Stimulated activated CD8-positive, alpha-beta memory T cell treated with anti-CD3 and anti-CD28 coated beads, Interleukin-12 subunit alpha, Interleukin-12 subunit beta, amount 100 ng/mL, for 1 hour (primary cell): Measurements from ENCODE around the gene WWOX.
"Not testable (repeated sequence)": the region's sequence is repeated elsewhere in the genome, so short reads cannot be mapped to it uniquely, and the experiment has no call there.

Source experiments
- DNase-seq: peaks from one replicate; pipeline ENCODE4 v3.0.0-alpha.2; 2020; ENCODE audit warnings: low read depth

The WWOX gene

GRCh38 chr16:78577630-78578029, 478.2 kb downstream of the WWOX start:
- no peak for DNase-seq

GRCh38 chr16:78579020-78579419, 479.6 kb downstream of the WWOX start:
- no peak for DNase-seq

GRCh38 chr16:78583441-78583840, 484.0 kb downstream of the WWOX start:
- no peak for DNase-seq

DNA sequence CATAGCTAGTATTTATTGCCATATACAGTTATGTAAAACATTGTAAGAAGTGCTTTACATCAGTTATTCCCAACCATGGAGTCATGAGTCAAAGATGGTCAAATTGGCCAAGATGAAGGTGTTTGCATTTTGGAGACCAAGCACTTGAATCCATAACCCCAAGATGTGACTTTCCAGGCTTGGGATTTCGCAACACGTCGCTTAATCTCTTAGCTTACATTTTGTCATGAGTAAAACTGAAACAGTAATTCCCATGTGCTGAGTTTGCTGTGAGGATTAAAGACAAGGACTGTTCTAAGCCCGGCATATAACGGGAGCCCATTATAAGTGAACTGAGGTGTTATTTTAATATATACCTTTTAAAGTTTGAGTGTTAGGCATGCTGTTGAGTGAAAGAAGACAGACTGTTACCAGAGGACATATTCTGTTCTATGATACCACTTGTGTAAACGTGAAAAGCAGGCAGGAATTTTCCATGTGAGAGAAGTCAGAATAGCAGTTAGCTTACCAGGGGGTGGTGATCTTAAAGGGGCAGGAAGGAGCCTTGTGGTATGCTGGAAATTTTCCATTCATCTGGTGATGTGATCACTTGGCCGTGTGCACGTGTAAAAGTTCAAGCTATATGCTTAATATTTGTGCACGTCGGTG, 484.9 kb downstream of the WWOX start:
- no peak for DNase-seq

GRCh38 chr16:78584991-78585390, 485.5 kb downstream of the WWOX start:
- DNase-seq: no peak

- no peak for DNase-seq
Measured at GRCh38 chr16:78589331-78589730, 489.9 kb downstream of the WWOX start.

DNA sequence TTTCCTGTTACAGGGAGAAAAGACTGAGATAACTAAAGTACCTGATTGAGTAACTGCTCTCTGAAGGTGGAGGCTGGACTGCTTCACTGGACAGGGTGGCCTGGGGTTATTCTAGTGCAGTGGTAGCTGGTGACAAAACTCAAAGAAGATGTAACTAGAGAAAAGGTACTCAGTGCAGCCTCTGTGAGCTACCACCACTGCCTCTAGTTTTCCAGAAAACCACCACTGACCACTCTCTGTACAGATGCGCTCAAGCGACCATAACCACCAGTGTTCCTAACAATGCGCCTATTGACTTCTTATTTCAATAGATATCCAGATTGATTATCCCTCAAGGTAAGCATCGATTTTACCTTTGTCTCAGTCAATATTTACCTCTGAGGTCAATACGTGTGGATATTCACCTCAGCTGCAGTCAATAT, 492.2 kb downstream of the WWOX start:
- no peak for DNase-seq

DNA sequence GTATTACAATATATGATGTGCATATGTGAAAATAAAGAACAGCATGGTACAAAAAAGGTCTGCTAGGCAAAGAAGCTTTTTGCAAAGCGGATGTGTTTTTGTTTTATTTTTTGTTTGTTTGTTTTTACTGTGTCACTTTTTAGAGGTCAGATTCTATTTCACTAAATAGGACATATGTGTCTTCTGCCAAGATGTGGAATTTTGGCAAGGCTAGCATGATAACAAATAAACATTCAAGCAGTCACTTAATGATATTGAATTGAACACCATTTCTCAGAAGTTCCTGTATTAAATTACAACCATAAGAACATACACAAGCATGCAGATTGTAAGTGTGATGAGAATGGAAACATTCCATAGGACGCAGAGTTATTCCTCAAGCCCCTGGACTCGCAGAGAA, 492.7 kb downstream of the WWOX start:
- DNase-seq: no peak

DNA sequence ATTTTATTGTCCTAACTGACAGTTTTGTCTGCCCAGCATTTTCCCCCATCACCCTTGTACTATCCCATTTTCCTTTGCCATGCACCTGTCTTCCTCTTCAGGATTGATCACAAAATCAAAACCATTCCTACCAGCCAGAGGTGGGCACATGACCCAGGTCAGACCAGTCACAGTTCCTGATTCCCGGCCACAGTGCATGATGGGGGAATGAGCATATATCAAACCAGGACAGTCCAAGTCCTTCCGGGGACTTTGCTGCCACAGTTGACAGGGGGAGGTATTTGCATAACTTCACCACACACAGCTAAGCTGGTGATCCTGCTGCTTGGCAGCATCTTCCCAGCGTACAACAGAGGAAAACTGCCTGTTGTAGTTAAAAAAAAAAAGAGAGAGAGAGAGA, 493.9 kb downstream of the WWOX start:
- DNase-seq: no peak

DNA sequence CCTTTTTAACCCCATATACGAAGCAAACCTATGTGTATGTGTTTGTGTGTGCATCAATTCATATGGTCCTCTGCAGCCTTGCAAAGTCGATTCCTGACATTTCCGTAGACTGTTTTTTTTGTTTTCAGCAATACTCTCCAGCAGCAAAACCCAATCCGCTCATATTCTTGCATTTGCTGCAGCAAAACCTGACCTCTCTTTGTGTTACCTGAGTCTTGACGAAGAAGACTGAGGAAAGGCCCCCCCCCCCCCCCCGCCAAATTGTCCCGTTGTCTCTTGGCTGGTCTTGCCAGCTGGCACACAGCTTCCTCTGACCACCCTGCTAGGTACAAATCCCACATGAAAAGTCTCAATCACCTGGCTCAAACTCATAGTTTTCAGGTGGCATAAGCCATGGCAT, 494.7 kb downstream of the WWOX start:
- no peak for DNase-seq

GRCh38 chr16:78596348-78596995, 497.0 kb downstream of the WWOX start:
- no peak for DNase-seq

GRCh38 chr16:78596996-78597422, 497.6 kb downstream of the WWOX start:
- no peak for DNase-seq

GRCh38 chr16:78597809-78598570, 498.5 kb downstream of the WWOX start:
- DNase-seq: no peak

- DNase-seq: no peak
Measured at GRCh38 chr16:78599271-78599670, 499.8 kb downstream of the WWOX start.

DNA sequence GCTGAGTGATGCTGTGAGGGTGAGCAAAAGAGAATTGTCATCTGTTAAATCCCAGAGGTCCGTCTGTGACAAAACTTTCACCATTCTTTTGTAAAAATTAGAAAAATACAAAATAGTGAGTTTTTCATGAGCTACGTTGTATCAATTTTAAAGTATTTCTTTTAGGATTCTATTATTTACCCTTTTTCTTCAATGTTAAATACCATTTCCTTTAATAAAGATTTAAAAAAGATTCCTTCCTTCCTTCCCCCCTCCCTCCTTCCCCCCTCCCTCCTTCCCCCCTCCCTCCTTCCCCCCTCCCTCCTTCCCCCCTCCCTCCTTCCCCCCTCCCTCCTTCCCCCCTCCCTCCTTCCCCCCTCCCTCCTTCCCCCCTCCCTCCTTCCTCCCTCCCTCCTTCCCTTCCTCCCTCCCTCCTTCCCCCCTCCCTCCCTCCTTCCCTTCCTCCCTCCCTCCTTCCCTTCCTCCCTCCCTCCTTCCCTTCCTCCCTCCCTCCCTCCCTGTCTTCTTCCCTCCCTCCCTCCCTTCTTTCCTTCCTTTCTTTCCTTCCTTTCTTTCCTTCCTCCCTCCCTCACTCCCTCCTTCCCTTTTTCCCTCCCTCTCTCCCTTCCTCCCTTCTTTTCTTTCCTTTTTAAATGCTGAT, 505.1 kb downstream of the WWOX start:
- not testable (repeated sequence) for DNase-seq

GRCh38 chr16:78605548-78606101, 506.2 kb downstream of the WWOX start:
- no peak for DNase-seq

- DNase-seq: no peak
Measured at GRCh38 chr16:78606545-78606944, 507.1 kb downstream of the WWOX start.

- no peak for DNase-seq
Measured at GRCh38 chr16:78607022-78607421, 507.6 kb downstream of the WWOX start.

DNA sequence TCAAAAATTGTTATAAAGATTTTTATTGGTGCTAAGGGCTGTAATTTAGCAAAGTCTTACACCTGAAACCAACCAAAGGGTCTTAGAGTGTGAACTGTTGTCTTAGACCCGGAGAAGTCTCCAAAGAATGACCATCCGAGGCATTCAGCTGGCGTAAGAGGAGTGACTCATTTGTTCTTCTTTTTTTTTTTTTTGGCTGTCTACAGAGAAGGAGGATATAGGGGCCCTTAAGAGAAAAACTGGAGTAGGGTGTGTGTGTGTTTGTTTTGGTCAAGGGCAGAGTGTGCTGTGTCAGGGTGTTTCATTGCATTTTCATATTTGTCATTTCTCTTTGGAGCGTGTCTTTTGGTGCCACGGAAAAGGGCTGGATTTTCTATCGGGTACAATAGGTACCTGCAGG, 508.0 kb downstream of the WWOX start:
- DNase-seq: no peak

DNA sequence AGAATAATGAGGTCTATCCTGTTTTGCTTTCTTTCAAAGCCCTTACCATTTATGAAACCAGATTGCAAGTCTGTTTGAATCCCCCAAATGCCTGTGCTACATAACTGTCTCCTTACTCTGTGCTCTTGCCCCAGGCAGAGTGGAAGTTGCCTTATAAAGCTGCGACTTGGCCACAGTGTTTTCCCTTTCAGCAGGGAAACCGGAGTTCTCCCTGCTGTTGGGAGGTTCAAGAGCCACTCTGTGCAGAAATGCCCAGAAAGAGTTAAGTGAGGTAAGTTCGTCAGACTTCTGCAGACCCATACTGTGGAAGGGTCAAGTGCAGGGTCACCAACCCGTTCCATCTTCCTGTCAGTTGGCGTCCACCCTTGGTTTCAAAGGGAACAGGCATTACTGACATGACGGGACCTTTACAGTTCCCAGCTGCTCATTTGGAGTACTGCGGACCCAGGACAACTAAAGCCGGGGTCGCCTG, 508.9 kb downstream of the WWOX start:
- DNase-seq: no peak

- no peak for DNase-seq
Measured at GRCh38 chr16:78609402-78610274, 510.2 kb downstream of the WWOX start.
